Karpas-422 (cell line): ENCODE results near the gene CEMIP. TPM values are rescaled to one million over a fixed set of nuclear protein-coding genes. Genes with fewer than 3 reads are reported as not detected.

Source experiments
- DNase-seq: peaks from one replicate; pipeline ENCODE4 v3.0.0-alpha.2; 2015
- H2AFZ ChIP-seq: fragments of 200-600 bp; sonication (generic); 2 replicates; pipeline ENCODE4 v1.6.1; 2014; ENCODE audit warnings: antibody characterized with exemption, low read length, mixed read lengths
- H3K27ac ChIP-seq: fragments of 200-600 bp; sonication (generic); 2 replicates; pipeline ENCODE4 v1.5.1; 2014; ENCODE audit warnings: mild to moderate bottlenecking, low read length, moderate library complexity
- H3K27me3 ChIP-seq: fragments of 200-600 bp; sonication (generic); 2 replicates; pipeline ENCODE4 v1.6.1; 2014; ENCODE audit warnings: low read length, mixed read lengths
- H3K36me3 ChIP-seq: fragments of 200-600 bp; sonication (generic); 2 replicates; pipeline ENCODE4 v1.6.1; 2014; ENCODE audit warnings: low read length, mixed read lengths; ENCODE audit not compliant: insufficient read depth
- H3K4me1 ChIP-seq: fragments of 200-600 bp; sonication (generic); 2 replicates; pipeline ENCODE4 v1.6.1; 2014; ENCODE audit warnings: mild to moderate bottlenecking, low read length, mixed read lengths
- H3K4me2 ChIP-seq: fragments of 200-600 bp; sonication (generic); 2 replicates; pipeline ENCODE4 v1.6.1; 2014; ENCODE audit warnings: low read length, low read depth, mild to moderate bottlenecking; ENCODE audit not compliant: poor library complexity, severe bottlenecking
- H3K4me3 ChIP-seq: fragments of 200-600 bp; sonication (generic); 2 replicates; pipeline ENCODE4 v1.5.1; 2014; ENCODE audit warnings: mild to moderate bottlenecking, antibody characterized with exemption, low read length, mixed read lengths
- H3K79me2 ChIP-seq: fragments of 200-600 bp; sonication (generic); 2 replicates; pipeline ENCODE4 v1.6.1; 2014; ENCODE audit warnings: mild to moderate bottlenecking, low read length, mixed read lengths
- H3K9ac ChIP-seq: fragments of 200-600 bp; sonication (generic); 2 replicates; pipeline ENCODE4 v1.6.0; 2014; ENCODE audit warnings: low read length
- H3K9me2 ChIP-seq: fragments of 200-600 bp; sonication (generic), shearing (Covaris generic); replicated peaks from 2 replicates; pipeline ENCODE4 v1.6.0; 2014; ENCODE audit warnings: mild to moderate bottlenecking, low read length, moderate library complexity; ENCODE audit not compliant: insufficient read depth
- H3K9me3 ChIP-seq: fragments of 300-700, 200-600 bp; sonication (generic); 2 replicates; pipeline ENCODE4 v1.6.1; 2014; ENCODE audit warnings: low read length, mixed read lengths
- H4K20me1 ChIP-seq: fragments of 200-600 bp; sonication (generic); 2 replicates; pipeline ENCODE4 v1.6.1; 2014; ENCODE audit warnings: mild to moderate bottlenecking, antibody characterized with exemption, low read length, low read depth; ENCODE audit not compliant: insufficient read depth
- total RNA-seq: library from RNA; depleted of rRNA; stranded (reverse); fragments of >200 nt; shearing (Covaris generic); gene quantifications from 2 replicates; pipeline ENCODE4 v1.2.3, GENCODE V29; 2014; ENCODE audit warnings: low replicate concordance

CEMIP gene
- total RNA-seq, 1 experiment from 2014 or later = not detected

DNA sequence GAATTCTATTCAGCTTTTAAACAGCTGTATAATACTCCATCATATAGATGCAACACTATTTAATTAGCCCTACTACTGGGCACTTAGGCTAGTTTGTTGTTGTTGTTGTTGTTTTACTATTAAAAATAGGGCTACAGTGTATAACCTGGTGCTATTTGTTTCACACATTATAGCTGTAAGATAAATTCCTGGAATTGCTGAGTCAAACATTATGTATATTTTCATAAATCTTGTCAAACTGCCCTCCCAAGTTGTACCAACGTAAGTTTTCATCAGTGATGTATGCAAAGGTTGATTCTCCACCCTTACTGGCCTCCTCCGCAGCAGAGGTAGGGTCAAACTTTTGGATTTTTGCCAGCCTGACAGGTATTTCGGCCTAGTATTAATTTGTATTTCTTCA lies 3.8 kb upstream of the CEMIP start:
- no peaks in the 10 kb centered on the region for H3K9me2 ChIP-seq
- H3K9me3 ChIP-seq = no peaks in the 10 kb centered on the region
- no peaks in the 10 kb centered on the region for H4K20me1 ChIP-seq
- no peak overlapping the region for H2AFZ ChIP-seq
- H3K79me2 ChIP-seq = no peaks in the 10 kb centered on the region
- no peak for DNase-seq
- H3K27me3 ChIP-seq = no peaks in the 10 kb centered on the region
- no peak overlapping the region for H3K4me2 ChIP-seq
- no peak overlapping the region for H3K4me3 ChIP-seq
- no peaks in the 10 kb centered on the region for H3K36me3 ChIP-seq
- H3K9ac ChIP-seq = no peak overlapping the region
- no peak overlapping the region for H3K27ac ChIP-seq
- H3K4me1 ChIP-seq = no peaks in the 10 kb centered on the region

DNA sequence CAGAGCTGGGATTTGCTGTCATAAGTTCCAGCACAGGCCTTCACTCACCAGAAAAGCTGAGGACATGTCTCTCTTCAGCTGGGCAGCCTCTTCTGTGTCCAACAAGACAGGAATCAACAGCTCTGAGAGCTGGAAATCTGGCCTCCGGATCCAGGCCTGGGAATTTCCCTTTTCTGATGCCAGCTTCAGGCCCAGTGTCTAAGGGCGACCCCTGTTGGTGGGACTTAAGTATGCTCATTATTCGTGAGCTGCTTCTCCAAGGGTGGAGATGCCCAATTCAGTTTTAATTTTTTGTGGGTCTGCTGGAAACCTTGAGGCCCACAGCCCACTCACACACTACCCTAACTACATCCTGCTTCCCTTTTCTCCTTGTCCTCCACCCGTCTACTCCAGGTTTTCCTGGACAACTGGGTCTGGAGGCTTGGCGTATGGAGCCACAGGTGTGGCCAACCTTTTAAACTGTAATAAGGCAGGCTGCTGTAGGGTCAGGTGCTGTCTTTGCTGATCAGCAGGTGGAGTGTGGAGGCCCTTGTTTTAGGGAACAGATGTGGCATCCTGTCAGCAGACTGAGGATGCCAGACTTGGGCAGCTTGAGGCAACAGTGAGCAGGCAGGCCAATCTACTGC lies 2.6 kb upstream of the CEMIP start:
- Histone ChIP-seq H3K79me2 (no peaks in the 10 kb centered on the region), H3K36me3 (no peaks in the 10 kb centered on the region), H3K9me3 (no peaks in the 10 kb centered on the region), H4K20me1 (no peaks in the 10 kb centered on the region), H3K4me3 (no peak overlapping the region), H3K4me2 (no peak overlapping the region), H3K9ac (no peak overlapping the region), H3K27ac (no peak overlapping the region), H2AFZ (no peak overlapping the region), H3K4me1 (no peaks in the 10 kb centered on the region), H3K27me3 (no peaks in the 10 kb centered on the region), H3K9me2 (no peaks in the 10 kb centered on the region)
- peak; percentile 77 for DNase-seq

DNA sequence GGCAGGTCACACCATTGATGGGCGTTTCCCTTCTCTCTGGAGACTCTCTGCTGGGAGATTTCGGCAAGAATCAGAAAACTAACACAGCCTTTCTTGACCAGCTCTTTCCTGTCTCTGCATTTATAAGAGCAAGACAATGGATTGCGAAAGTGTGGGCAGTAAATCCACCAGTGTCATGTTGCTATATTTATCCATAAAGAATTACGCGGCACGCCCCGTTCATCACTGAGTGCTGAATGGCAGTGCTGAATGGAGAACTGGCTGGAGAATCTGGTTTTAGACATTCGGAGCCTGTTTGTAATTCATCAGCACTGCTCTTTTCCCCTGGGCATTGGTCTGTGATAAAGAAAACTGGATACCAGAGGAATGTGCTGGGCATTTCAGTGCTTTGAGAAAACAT lies 2.0 kb upstream of the CEMIP start:
- Histone ChIP-seq H3K79me2 (no peaks in the 10 kb centered on the region), H3K4me2 (no peak overlapping the region), H3K27ac (no peak overlapping the region), H3K4me1 (no peaks in the 10 kb centered on the region), H2AFZ (no peak overlapping the region), H3K9ac (no peak overlapping the region), H3K36me3 (no peaks in the 10 kb centered on the region), H3K9me2 (no peaks in the 10 kb centered on the region), H4K20me1 (no peaks in the 10 kb centered on the region), H3K4me3 (no peak overlapping the region), H3K27me3 (no peaks in the 10 kb centered on the region), H3K9me3 (no peaks in the 10 kb centered on the region)
- no peak for DNase-seq

DNA sequence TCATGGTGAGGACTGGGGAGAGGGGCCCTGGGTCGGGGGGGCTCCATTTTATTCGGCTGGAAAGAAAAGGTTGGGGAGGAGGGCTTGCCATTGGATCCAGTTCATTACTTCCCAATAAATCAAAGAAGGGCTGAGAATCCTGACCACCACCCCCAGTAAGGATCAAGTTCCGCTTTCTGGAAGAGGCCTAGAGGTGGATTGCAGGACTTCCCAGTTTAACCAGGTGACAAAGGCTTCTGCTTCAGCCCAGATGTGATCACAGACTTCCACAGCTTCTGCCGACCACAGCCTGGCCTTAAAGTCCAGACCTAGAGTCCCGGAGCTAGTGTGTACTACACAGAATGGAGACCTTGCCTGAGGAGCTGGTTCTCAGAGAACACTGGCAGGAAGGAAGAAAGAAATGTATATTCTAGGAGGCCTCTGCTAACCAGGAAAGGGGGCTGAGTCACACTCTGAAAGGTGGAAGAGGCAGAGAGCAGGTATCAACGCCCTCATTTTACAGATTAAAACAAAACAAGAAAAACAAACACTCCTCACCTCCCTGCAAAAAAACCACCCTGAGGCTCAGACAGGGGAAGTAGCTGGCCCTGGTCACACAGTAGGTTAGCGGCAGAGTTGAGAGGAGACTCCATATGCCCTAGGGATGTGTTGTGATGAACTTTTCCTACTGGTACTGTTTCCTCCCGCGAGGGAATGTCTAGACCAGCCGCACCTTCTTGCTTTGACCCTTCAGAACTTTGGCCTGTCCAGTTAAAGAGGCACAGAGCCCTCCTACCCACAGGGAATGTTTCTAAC lies 1.1 kb upstream of the CEMIP start:
- H2AFZ ChIP-seq = no peak overlapping the region
- H3K27me3 ChIP-seq = no peaks in the 10 kb centered on the region
- H4K20me1 ChIP-seq = no peaks in the 10 kb centered on the region
- H3K79me2 ChIP-seq = no peaks in the 10 kb centered on the region
- no peak for DNase-seq
- H3K36me3 ChIP-seq = no peaks in the 10 kb centered on the region
- no peak overlapping the region for H3K27ac ChIP-seq
- no peak overlapping the region for H3K4me2 ChIP-seq
- H3K9ac ChIP-seq = no peak overlapping the region
- H3K9me2 ChIP-seq = no peaks in the 10 kb centered on the region
- H3K4me1 ChIP-seq = peaks cover 7% of the 10 kb centered on the region
- no peaks in the 10 kb centered on the region for H3K9me3 ChIP-seq
- no peak overlapping the region for H3K4me3 ChIP-seq

DNA sequence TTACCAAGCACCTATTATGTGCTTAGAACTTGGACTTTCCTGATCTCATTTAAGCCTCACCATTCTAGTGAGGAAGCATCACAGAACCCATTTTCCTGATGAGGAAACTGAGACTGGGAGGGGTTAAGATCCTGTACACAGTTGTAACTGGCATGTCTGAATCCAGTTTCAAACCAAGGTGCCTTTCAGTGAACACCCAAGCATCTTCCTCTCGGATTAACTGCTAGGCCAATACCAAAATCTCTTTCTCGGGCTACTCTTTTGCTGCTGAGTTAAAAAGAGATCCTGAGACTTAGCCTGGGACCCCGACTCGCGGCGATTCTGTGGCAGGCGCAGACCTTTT lies 578 bp upstream of the CEMIP start:
- Histone ChIP-seq H2AFZ (no peak overlapping the region), H3K27me3 (no peaks in the 10 kb centered on the region), H3K27ac (no peak overlapping the region), H3K9me2 (no peaks in the 10 kb centered on the region), H4K20me1 (no peaks in the 10 kb centered on the region), H3K4me3 (no peak overlapping the region), H3K4me2 (no peak overlapping the region), H3K9me3 (no peaks in the 10 kb centered on the region), H3K36me3 (no peaks in the 10 kb centered on the region), H3K9ac (no peak overlapping the region), H3K79me2 (no peaks in the 10 kb centered on the region), H3K4me1 (peaks cover 13% of the 10 kb centered on the region)
- no peak for DNase-seq

DNA sequence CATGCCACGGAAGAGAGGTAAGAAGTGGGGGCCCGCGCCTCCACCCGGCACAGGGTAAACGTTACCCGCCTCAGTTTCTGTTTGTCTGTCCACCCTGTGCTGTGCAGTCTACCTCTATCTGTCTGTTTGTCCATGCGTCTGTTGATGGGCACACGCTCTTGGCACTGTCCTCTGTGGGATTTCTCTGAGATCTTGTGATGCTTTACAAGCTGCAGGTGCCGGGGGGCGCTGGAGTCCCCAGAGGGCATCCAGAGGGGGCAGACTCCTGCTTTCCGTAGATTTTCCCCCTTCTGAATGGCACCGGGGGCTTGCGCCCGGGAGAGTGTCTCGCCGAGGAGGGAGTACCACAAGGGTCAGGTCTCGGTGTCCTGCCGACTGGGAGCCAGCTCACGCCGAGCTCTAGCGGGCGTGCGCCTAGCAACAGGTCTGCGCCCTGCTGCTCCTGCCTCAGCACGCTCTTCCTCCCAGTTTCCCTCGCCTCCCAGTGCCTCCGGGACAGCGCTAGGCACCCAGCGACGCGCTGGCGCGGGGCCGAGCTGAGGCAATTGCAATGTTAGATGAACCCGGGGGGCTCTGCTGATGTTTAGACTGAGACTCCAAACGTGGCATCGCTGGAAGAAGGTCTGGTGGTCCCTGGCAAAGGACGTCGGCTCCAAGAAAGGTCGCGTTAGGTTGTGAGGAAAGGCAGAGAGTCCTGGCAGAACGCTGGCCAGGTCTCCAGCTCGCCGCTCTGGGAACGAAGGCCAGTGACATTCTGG lies 667 bp downstream of the CEMIP start:
- Histone ChIP-seq H3K9ac (no peak overlapping the region), H3K4me2 (no peak overlapping the region), H4K20me1 (no peaks in the 10 kb centered on the region), H3K4me1 (peaks cover 16% of the 10 kb centered on the region), H3K4me3 (no peak overlapping the region), H3K27ac (no peak overlapping the region), H3K27me3 (no peaks in the 10 kb centered on the region), H3K9me2 (no peaks in the 10 kb centered on the region), H3K79me2 (no peaks in the 10 kb centered on the region), H3K36me3 (no peaks in the 10 kb centered on the region), H3K9me3 (no peaks in the 10 kb centered on the region), H2AFZ (no peak overlapping the region)
- DNase-seq = no peak

DNA sequence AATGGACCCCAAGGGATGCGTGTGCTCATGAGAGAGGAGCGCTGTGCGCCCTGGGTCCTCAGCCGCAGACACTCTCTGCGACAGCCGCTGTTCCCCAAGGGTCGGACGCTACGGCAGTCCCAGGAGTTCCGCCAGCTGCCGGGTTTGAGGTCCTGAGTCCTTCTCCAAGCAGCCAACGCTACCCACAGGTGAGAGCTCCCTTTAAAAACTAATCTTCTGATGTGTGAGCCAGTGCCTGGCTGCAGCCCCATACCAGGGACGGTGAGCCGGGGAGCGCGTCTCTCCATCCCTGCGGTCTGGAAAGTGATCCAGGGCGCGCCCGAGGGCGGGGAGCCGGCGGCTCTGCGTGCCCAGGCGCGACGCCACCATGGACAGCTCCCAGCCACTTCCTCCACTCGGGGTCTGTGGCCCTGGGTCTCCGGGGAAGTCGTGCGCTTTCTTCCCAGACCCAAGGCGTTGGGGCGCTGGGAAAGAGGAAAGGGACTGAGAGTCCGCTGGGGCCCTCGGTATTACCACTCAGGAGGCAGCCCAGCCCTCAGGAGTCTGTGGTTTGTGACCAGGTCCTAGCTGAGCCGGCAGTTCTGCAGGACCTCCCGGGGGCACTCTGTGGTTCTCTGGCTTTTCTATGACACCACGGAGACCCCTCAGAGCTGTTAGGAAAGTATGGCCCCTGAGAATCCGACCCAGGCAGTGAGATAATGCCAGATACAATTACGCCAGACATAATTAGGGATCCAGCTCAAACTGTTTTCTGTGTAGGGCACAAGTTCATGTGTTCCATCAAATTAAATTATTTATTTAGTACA lies 1.4 kb downstream of the CEMIP start:
- DNase-seq = no peak
- H3K9me2 ChIP-seq = no peaks in the 10 kb centered on the region
- H3K4me3 ChIP-seq = no peak overlapping the region
- H3K4me1 ChIP-seq = peaks cover 16% of the 10 kb centered on the region
- H3K27ac ChIP-seq = no peak overlapping the region
- no peak overlapping the region for H3K9ac ChIP-seq
- no peaks in the 10 kb centered on the region for H3K79me2 ChIP-seq
- no peak overlapping the region for H2AFZ ChIP-seq
- H3K4me2 ChIP-seq = no peak overlapping the region
- H4K20me1 ChIP-seq = no peaks in the 10 kb centered on the region
- no peaks in the 10 kb centered on the region for H3K27me3 ChIP-seq
- H3K9me3 ChIP-seq = no peaks in the 10 kb centered on the region
- H3K36me3 ChIP-seq = no peaks in the 10 kb centered on the region
